ENCODE results near the gene R3HDML.

DNA sequence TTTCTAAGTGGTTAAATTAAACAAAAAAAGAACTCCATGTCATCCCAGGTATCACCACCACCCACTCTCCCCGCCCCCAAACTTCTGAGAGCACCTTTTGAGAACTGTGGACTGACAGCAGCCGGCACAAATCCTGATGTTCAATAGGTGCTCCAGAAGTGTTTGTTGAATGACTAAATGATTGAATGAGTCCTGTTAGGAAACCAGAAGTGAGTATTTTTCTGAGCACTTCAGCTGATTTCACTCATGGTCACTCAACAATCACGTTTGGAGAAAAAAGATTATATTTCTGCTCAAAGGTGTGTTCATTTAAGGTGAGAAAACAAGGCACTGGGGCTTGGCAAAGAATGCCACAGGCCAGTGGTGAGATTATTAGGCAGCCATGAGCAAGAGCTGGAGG, 12.5 kb downstream of the R3HDML start:
- TF ChIP-seq GATA3 (IDR thresholded peaks at IDR 0.05; ENCODE audit: low read depth, low read length) (no peak), GATA2 (IDR thresholded peaks at IDR 0.05; ENCODE audit: low read depth, low read length) (no peak)

All from SH-SY5Y (cell line).